OCI-LY3 (cell line): Measurements from ENCODE around the gene ZNF335.

Experiments
- EZH2phosphoT487 ChIP-seq: fragments of 200-600 bp; shearing (Covaris generic); IDR thresholded peaks from 2 replicates; pipeline ENCODE4 v1.6.1; 2018; ENCODE audit warnings: antibody characterized with exemption, mixed run types, low read depth
- TF ChIP-seq, protein P1 (sequence below): fragments of 200-600, 300-600 bp; sonication (generic); IDR thresholded peaks from 2 replicates; pipeline ENCODE4 v1.5.1; 2014; ENCODE audit warnings: antibody characterized with exemption, low read length, low read depth

GRCh38 chr20:46006022-46006705 lies 34.2 kb upstream of the ZNF335 start:
- TF ChIP-seq, protein P1, sequence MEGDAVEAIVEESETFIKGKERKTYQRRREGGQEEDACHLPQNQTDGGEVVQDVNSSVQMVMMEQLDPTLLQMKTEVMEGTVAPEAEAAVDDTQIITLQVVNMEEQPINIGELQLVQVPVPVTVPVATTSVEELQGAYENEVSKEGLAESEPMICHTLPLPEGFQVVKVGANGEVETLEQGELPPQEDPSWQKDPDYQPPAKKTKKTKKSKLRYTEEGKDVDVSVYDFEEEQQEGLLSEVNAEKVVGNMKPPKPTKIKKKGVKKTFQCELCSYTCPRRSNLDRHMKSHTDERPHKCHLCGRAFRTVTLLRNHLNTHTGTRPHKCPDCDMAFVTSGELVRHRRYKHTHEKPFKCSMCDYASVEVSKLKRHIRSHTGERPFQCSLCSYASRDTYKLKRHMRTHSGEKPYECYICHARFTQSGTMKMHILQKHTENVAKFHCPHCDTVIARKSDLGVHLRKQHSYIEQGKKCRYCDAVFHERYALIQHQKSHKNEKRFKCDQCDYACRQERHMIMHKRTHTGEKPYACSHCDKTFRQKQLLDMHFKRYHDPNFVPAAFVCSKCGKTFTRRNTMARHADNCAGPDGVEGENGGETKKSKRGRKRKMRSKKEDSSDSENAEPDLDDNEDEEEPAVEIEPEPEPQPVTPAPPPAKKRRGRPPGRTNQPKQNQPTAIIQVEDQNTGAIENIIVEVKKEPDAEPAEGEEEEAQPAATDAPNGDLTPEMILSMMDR: no peak
- no peak for TF ChIP-seq EZH2phosphoT487
